H7 (cell line): ENCODE measurements around the gene GRIK3. TPM values are rescaled to one million over a fixed set of nuclear protein-coding genes. Genes with fewer than 3 reads are reported as not detected.
"Not testable (repeated sequence)": the region's sequence is repeated elsewhere in the genome, so short reads cannot be mapped to it uniquely, and the experiment has no call there.

Experiments
- DNase-seq: peaks from one replicate; pipeline ENCODE4 v3.0.0; 2012
- H3K27me3 ChIP-seq: 2 replicates; pipeline ENCODE4 v1.6.0; 2011; ENCODE audit warnings: mild to moderate bottlenecking, low read length; ENCODE audit not compliant: control insufficient read depth, insufficient read depth
- H3K36me3 ChIP-seq: replicated peaks from 2 replicates; pipeline ENCODE4 v1.5.1; 2011; ENCODE audit warnings: low read length; ENCODE audit not compliant: control insufficient read depth, insufficient read depth
- H3K4me3 ChIP-seq: 2 replicates; pipeline ENCODE4 v1.5.1; 2011; ENCODE audit warnings: low read depth, mild to moderate bottlenecking, control low read depth, low read length, moderate library complexity; ENCODE audit not compliant: insufficient read depth
- total RNA-seq: library from RNA; depleted of rRNA; stranded (reverse); fragments of >200 nt; shearing (Covaris generic); gene quantifications from 2 replicates; pipeline ENCODE4 v1.2.3, GENCODE V29; 2014

GRIK3 gene
- total RNA-seq, 1 experiment from 2014 or later: 8.2 TPM

- peaks cover 2% of the 10 kb centered on the region; the same call in 1 of the 2 replicates for H3K27me3 ChIP-seq
Observed at GRCh38 chr1:36776256-36776655, 258.1 kb downstream of the GRIK3 start.

DNA sequence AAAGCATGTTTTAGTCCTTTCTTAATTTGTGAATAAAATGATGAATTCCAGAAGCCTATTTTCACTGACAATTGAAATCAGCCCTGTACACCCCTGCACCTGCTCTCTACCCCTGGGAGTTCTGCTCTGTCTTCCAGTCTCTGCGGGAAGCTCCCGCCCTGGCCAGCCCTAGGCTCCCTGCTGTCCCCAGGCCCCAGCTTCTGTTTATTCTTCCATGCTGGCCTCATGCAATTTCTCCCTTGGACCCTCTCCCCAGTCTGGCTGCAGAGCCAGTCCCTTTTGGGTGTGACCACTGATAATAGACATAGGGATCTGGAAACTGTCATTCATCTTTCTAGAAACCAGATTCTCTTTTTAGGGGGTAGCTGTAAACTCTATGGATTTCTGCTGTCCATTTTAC is 258.6 kb downstream of the GRIK3 start:
- Histone ChIP-seq H3K36me3 (no peaks in the 10 kb centered on the region), H3K27me3 (peaks cover 2% of the 10 kb centered on the region; the same call in 1 of the 2 replicates), H3K4me3 (no peak overlapping the region)
- peak; percentile 60 for DNase-seq

More at GRCh38 chr1:36776256-36776655, 258.1 kb downstream of the GRIK3 start:
- no peaks in the 10 kb centered on the region for H3K36me3 ChIP-seq
- no peak for DNase-seq
- no peak overlapping the region for H3K4me3 ChIP-seq

DNA sequence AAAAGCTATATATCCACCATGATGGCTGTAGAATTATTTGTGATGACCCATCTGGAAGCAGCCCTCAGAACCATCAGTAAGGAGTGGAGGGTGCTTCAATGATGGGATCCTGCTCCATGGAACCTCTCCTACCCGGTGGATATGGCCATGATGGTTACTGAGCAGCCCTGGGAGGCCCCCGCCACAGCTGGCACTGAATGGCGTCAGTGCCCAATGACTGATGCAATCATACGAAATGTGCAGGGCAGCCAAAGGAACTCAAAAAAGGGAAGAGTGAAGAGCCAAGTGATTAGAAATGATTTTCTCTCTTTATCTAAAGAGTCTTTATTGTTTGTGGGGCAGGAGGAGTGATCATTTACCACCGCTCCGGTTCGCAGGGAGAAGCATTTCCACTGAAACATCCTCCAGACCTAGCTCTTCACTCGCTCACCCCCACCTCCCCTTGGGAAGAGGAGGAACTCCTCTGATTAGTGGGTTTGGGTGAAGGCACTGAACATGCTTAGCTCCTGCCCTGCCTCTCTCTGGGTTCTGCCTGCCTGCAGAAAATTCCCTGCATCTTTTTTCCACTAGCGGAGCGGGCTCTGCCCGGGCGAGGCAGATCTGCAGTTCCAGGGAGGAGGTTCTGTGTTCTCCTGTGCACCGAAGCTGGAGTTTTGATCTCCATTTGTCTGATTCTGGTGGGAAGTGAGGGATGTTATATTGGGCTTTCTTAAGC is 260.3 kb downstream of the GRIK3 start:
- Histone ChIP-seq H3K4me3 (no peak overlapping the region), H3K27me3 (peaks cover 6% of the 10 kb centered on the region), H3K36me3 (no peaks in the 10 kb centered on the region)
- DNase-seq: no peak

GRCh38 chr1:36772647-36773495 is 261.4 kb downstream of the GRIK3 start:
- peaks cover 8% of the 10 kb centered on the region for H3K27me3 ChIP-seq
- no peak for DNase-seq
- H3K36me3 ChIP-seq: no peaks in the 10 kb centered on the region
- H3K4me3 ChIP-seq: no peak overlapping the region

- H3K4me3 ChIP-seq: no peak overlapping the region
- H3K36me3 ChIP-seq: no peaks in the 10 kb centered on the region
- DNase-seq: peak; percentile 73
- peaks cover 8% of the 10 kb centered on the region for H3K27me3 ChIP-seq
Observed at GRCh38 chr1:36771660-36772284, 262.5 kb downstream of the GRIK3 start.

- DNase-seq: peak; percentile 89
- Histone ChIP-seq H3K27me3 (peaks cover 9% of the 10 kb centered on the region), H3K4me3 (no peak overlapping the region)
Observed at GRCh38 chr1:36771240-36771639, 263.1 kb downstream of the GRIK3 start.

DNA sequence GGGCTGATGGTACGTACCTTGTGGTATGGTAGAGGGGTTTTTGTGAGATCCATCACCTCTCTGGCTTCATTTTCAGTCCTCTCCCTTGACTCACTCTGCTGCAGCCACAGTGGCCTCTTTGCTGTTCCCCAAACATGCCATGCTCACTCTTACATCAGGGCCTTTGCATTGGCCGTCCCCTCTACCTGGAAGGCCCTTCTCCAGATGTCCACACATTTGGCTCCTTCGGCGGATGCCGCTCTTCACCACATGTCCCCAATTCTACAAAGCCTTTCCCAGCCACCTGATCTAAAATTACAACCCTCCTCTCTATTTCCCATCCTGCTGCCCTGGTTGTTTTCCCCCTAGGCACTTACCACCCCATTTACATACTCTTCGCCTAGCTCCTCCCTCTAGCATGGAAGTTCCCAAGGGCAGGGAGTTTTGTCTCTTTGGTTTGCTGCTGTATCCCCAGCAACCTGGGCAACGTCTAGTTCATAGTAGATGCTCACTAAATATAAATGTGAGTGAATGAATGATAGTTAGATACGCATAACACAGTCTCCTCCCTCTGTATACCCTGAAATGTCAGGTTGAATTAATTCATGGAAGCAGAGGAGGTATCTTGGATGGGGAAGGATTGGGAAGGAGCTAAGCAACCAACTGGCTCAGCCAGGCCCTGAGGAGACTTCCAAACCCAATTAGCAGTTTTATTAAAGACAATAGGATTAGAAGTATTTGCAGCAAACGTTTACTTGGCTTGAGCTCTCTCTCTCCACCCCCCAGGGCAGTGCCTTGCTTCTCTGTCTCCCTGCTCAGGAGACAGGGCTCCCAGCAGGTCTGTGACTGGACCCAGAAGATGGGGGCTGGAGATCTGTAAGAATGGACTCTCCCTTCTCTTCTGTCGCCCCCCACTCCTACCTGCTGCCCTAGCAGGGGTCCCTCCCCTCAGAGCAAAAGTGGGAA is 264.2 kb downstream of the GRIK3 start:
- no peaks in the 10 kb centered on the region for H3K36me3 ChIP-seq
- DNase-seq: peak; percentile 62
- peaks cover 10% of the 10 kb centered on the region for H3K27me3 ChIP-seq
- H3K4me3 ChIP-seq: no peak overlapping the region

More at GRCh38 chr1:36771240-36771639, 263.1 kb downstream of the GRIK3 start:
- H3K36me3 ChIP-seq: no peaks in the 10 kb centered on the region

DNA sequence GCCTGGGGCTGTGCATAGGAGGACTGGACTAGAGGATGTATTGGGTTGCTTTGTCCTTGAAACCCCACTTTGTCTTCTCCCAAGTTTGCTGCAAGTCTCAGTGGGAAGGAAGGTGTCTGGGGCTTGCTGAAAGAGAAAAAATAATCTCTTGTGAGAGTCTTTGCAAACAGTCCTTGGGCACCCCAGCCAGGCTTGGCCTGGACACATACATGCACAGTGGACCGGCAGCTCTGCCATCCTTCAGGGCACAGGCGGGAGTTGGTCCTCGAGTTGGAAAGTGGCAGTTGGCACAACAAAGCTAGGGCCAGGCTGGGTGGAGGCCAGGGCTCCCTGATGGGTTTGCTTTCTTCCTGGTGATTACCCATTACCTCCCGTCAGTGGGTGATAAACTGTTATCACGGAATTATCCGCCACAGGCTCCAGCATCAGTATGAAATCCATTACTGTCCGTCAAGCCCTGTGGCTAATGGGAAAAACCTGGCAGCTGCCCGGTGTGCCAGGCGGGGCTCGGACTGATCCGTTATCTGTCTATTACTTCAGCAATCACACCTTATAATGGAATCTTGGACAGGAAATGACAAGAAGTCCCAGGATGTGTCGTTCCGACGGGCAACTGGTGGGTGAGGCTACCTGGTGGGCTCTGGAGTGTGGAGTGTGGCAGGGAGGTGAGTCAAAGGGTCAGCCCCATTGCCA is 265.7 kb downstream of the GRIK3 start:
- Histone ChIP-seq H3K36me3 (no peaks in the 10 kb centered on the region), H3K27me3 (peaks cover 10% of the 10 kb centered on the region), H3K4me3 (no peak overlapping the region)
- DNase-seq: no peak

DNA sequence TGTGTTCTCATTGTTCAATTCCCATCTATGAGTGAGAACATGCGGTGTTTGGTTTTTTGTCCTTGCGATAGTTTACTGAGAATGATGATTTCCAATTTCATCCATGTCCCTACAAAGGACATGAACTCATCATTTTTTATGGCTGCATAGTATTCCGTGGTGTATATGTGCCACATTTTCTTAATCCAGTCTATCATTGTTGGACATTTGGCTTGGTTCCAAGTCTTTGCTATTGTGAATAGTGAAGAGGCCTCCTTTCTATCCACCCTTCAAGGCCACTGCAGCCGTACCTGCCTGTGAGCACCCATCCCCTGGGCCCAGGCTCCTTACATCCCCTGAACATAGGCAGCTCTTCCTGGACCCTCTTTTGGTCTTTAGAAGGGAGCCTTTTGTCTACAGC is 266.9 kb downstream of the GRIK3 start:
- not testable (repeated sequence) for DNase-seq, H3K27me3 ChIP-seq, H3K4me3 ChIP-seq, H3K36me3 ChIP-seq

GRCh38 chr1:36766481-36766880 is 267.8 kb downstream of the GRIK3 start:
- Histone ChIP-seq H3K4me3 (no peak overlapping the region), H3K27me3 (peaks cover 8% of the 10 kb centered on the region), H3K36me3 (no peaks in the 10 kb centered on the region)
- DNase-seq: no peak

DNA sequence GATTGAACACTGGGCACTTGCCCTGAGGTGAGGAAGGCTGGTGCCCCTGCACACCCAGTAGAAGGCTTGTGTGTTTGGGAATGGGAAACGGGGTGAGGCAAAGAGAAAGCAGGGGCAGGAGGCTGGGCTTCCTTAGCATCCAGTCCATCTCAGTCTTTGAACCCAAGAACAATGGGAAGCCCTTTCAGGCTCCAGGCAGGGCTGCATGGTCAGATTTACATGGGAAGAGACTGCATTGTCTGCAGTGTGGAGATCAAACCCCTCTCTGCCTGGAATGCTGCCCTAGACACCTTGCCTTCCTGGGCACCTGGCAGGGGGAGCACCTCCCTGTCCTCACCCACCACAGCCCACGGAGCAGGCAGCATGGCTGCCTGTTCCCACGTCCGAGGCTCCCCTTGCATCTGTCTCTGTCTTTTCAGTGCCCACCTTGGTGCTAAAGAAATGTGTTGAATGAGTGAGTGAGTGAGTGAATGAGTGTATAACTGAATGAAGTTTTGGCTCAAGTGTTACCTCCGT is 268.5 kb downstream of the GRIK3 start:
- Histone ChIP-seq H3K4me3 (no peak overlapping the region), H3K36me3 (no peaks in the 10 kb centered on the region), H3K27me3 (peaks cover 8% of the 10 kb centered on the region)
- peak; percentile 62 for DNase-seq

DNA sequence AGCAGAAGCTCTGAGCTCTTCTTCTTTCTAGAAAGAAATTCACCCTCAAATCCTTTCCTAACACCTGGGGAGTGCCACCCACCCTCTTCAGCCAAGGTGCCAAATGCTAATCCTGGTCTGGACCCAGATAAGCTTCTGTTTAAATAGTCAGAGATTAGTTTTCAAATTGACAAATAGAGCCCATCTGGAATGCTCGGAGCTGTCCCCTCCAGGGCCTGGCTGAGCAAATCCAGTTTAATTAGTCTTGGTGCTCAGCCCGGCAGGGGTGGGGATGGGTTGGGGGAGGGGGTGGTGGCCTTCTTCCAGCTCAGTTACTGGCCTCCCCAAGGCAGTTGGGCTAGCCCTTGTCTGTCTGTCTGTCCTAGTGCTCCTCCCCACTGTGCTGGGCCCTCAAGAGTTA is 269.5 kb downstream of the GRIK3 start:
- Histone ChIP-seq H3K27me3 (peaks cover 8% of the 10 kb centered on the region), H3K36me3 (no peaks in the 10 kb centered on the region), H3K4me3 (no peak overlapping the region)
- DNase-seq: peak; percentile 68

GRCh38 chr1:36763771-36764170 is 270.5 kb downstream of the GRIK3 start:
- H3K27me3 ChIP-seq: peaks cover 2% of the 10 kb centered on the region; the same call in 1 of the 2 replicates
- no peak overlapping the region for H3K4me3 ChIP-seq
- no peaks in the 10 kb centered on the region for H3K36me3 ChIP-seq
- DNase-seq: no peak
